Subcutaneous adipose tissue (tissue), 4 donors: ENCODE measurements around the gene SOX11. TPM values are rescaled to one million over a fixed set of nuclear protein-coding genes. Genes with fewer than 3 reads are reported as not detected.

Experiments used
- CTCF ChIP-seq: fragments of 450-650 bp; IDR thresholded peaks from one replicate; pipeline ENCODE4 v1.5.1; 2016; ENCODE audit warnings: low read depth, mild to moderate bottlenecking, control low read depth, antibody characterized with exemption, moderate library complexity
- total RNA-seq, 4 donors: library from RNA; depleted of rRNA; stranded (reverse); fragments of >200 nt; gene quantifications; one replicate each; pipeline ENCODE4 v1.1.0, GENCODE V29; 2016

SOX11 gene
- total RNA-seq, 4 donors from 2014 or later = not detected

- TF ChIP-seq CTCF = no peak
These were observed 35.1 kb downstream of the SOX11 start for GRCh38 chr2:5727235-5727634.

- no peak for TF ChIP-seq CTCF
These were observed 37.2 kb downstream of the SOX11 start for GRCh38 chr2:5729416-5729815.

GRCh38 chr2:5730386-5730785 is 38.2 kb downstream of the SOX11 start:
- no peak for TF ChIP-seq CTCF

DNA sequence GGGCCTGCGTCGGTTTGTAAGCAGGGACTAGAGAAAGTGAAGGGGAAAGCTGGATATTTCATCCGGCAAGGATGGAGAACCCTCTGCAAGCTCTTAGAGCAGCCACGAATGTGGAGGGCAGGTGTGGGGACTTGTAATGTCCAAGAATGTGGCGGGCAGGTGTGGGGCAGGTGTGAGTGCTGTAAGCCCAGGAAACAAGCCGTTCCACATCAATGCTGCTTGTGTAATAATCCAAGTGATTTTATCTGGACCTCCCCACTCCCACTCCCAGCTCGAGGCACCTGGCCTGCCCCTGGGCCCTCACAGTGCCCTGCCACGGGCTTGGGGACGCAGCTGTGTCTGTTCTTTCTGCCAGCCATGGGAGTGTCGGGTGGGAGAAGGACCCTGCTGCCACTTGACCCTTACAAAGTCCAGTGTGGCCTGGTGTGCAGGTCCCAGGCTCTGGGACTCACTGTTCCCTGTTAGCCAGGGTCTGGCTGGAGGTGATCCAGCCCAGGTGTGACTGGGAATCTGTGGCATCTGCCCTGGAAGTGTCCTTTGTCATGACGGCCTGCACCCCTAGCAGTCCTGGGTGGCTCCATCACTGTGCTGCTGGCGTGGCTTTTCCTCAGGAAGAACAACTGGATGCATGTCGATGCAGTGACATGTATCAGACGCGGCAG is 42.8 kb downstream of the SOX11 start:
- no peak for TF ChIP-seq CTCF

DNA sequence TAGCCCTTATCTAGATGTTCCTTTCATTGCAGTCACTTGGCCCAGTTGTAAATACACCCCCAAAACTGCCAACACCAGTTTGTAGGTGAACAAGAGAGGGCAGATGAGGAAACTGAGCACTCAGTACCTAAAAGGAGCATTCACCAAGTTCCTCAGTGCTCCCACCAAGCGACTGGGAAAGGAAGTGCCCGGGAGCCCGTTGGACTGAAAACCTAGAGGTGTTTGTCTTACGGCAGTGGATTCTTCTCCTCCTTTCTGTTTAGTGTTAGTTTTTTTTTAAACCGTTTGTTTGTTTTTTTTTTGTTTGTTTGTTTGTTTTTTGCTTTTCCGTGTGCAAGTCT is 43.3 kb downstream of the SOX11 start:
- no peak for TF ChIP-seq CTCF

- TF ChIP-seq CTCF = no peak
These were observed 43.9 kb downstream of the SOX11 start for GRCh38 chr2:5736050-5736449.

- no peak for TF ChIP-seq CTCF
These were observed 44.7 kb downstream of the SOX11 start for GRCh38 chr2:5736886-5737285.
